GM12801 (cell line): ENCODE measurements around the gene PRDM16.

Experiments
- CTCF ChIP-seq: IDR thresholded peaks from one replicate; pipeline ENCODE4 v1.5.1; 2011; ENCODE audit warnings: control low read depth; ENCODE audit not compliant: insufficient read length; ENCODE audit errors: extremely low read depth

Gene PRDM16

GRCh38 chr1:3163356-3163755 lies 94.4 kb downstream of the PRDM16 start:
- TF ChIP-seq CTCF, result no peak

DNA sequence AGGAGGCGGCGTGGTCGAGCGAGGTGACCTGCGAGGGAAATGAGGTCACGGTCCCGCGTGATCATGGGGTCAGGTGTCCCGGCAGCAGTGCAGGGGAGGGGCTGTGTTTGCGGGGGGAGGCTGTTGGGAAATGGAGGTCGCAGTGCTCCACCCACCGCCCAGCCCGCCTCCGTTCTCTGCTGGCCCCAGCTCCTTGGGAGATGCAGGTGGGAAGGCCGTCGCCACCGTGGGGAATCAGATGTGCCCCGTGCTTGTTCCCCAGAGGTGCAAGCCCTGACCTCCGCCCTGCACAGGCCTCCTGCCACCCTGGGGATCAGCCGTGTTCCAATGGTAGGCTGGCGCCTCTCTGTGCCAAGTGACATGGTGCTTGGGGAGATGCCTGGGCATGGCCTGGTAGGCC lies 95.7 kb downstream of the PRDM16 start:
- TF ChIP-seq CTCF, result no peak

- no peak for TF ChIP-seq CTCF
Observed at GRCh38 chr1:3166206-3166918, 97.4 kb downstream of the PRDM16 start.

DNA sequence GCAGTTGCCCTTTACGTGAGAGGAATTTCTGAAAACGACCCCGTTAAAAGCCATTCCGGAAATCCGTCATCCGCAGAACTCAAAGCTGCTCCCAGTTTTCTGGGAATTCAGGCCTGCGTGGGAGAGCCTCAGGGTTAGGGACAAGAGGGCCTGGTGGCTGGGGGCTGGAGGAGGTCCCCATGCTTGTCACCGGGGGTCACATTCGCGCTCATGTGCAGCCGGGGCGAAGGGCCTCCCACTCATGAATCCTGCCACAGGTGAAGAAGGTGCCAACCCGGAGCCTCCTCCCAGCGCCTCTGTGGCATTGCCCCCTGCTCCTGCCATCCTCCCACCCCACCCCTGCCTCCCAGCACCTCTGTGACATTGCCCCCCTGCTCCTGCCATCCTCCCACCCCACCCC lies 98.3 kb downstream of the PRDM16 start:
- no peak for TF ChIP-seq CTCF

DNA sequence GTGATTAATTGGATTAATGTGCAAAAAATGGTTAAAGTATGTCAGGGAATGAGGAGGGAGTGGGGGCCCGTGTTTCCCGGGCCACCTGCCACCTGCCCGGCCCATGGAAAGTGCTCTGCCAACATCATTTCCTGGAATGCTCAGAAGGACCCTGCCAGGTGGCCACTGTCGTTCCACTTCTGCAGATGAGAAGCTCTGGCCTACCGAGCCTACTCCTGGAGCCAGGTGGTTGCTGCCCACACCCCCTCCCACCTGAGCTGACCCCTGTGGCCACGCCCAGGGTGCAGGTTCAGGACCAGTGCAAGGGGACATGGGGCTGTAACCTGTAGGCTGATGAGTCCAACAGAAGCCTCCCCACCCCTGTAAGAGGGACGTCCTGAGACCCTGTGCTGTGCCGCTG lies 99.7 kb downstream of the PRDM16 start:
- no peak for TF ChIP-seq CTCF

DNA sequence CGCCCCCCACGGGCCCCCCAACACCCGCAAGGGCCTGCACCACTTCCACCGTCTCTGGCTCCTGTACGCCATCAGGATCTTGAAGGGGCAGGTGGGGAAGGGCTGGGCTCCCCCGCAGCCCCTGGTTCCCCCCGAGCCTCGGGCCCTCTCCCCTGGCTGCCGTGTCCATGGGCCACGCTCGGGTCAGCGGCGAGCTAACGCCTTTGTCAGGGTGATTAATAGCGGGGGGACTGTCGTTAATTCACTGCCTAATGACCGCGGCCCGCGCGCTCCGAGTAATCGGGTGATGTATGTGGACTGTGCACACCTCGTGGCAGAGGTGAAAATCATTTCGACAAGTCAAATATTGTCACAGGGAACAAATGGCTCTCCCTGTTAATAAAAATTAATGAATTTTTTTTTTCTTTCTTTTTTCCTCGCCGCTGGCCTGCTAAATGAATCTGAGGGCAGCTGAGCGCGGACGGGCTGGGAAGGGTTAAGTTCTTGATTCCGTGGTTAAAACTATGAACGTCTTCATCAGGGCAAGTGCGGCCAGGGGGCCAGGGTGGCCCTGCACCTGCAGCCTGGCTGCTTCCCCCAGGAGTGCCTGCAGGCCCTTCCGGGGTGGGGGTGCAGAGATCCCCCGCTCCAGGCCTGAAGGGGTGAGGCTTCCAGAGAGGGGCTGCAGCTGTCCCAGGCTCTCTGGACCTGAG lies 100.8 kb downstream of the PRDM16 start:
- TF ChIP-seq CTCF, result no peak

- TF ChIP-seq CTCF, result no peak
Observed at GRCh38 chr1:3170561-3171453, 101.8 kb downstream of the PRDM16 start.
